GM12864 (cell line): ENCODE data around the gene CBX3.

Experiments
- DNase-seq: peaks from one replicate; pipeline ENCODE4 v3.0.0-alpha.2; 2011; ENCODE audit warnings: low read depth
- H3K4me3 ChIP-seq: 2 replicates; pipeline ENCODE4 v1.5.1; 2011; ENCODE audit warnings: mild to moderate bottlenecking, low read depth, low read length, control low read depth
- TF ChIP-seq, protein P1 (sequence below): IDR thresholded peaks from 2 replicates; pipeline ENCODE4 v1.5.1; 2011; ENCODE audit warnings: low read depth, mild to moderate bottlenecking, moderate library complexity, low read length, control low read depth, inconsistent platforms; ENCODE audit errors: missing control alignments

Gene CBX3

GRCh38 chr7:26178272-26178960 lies 23.1 kb upstream of the CBX3 start:
- TF ChIP-seq, protein P1, sequence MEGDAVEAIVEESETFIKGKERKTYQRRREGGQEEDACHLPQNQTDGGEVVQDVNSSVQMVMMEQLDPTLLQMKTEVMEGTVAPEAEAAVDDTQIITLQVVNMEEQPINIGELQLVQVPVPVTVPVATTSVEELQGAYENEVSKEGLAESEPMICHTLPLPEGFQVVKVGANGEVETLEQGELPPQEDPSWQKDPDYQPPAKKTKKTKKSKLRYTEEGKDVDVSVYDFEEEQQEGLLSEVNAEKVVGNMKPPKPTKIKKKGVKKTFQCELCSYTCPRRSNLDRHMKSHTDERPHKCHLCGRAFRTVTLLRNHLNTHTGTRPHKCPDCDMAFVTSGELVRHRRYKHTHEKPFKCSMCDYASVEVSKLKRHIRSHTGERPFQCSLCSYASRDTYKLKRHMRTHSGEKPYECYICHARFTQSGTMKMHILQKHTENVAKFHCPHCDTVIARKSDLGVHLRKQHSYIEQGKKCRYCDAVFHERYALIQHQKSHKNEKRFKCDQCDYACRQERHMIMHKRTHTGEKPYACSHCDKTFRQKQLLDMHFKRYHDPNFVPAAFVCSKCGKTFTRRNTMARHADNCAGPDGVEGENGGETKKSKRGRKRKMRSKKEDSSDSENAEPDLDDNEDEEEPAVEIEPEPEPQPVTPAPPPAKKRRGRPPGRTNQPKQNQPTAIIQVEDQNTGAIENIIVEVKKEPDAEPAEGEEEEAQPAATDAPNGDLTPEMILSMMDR: no peak
- no peak for DNase-seq
- no peak overlapping the region for H3K4me3 ChIP-seq

- TF ChIP-seq, protein P1: no peak
- no peak overlapping the region for H3K4me3 ChIP-seq
- no peak for DNase-seq
Observed at GRCh38 chr7:26179422-26179821, 22.1 kb upstream of the CBX3 start.

GRCh38 chr7:26179826-26180497 lies 21.6 kb upstream of the CBX3 start:
- TF ChIP-seq, protein P1: no peak
- no peak overlapping the region for H3K4me3 ChIP-seq
- DNase-seq: no peak

DNA sequence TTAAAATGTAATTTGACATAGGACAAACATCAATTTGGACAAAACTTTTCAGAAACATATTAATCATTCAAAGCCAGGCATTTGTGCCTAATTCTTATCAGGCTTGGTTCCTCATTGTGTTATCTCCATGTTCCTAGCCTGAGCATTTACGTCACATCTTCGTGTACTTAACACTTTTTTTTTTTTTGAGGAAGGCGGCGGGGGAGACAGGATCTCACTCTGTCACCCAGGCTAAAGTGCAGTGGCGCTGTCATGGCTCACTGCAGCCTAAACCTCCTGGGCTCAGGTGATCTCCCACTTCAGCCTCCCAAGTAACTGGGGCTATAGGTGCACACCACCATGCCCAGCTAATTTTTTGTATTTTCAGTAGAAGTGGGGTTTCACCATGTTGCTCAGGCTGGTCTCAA lies 20.8 kb upstream of the CBX3 start:
- DNase-seq: no peak
- TF ChIP-seq, protein P1: no peak
- H3K4me3 ChIP-seq: no peak overlapping the region

DNA sequence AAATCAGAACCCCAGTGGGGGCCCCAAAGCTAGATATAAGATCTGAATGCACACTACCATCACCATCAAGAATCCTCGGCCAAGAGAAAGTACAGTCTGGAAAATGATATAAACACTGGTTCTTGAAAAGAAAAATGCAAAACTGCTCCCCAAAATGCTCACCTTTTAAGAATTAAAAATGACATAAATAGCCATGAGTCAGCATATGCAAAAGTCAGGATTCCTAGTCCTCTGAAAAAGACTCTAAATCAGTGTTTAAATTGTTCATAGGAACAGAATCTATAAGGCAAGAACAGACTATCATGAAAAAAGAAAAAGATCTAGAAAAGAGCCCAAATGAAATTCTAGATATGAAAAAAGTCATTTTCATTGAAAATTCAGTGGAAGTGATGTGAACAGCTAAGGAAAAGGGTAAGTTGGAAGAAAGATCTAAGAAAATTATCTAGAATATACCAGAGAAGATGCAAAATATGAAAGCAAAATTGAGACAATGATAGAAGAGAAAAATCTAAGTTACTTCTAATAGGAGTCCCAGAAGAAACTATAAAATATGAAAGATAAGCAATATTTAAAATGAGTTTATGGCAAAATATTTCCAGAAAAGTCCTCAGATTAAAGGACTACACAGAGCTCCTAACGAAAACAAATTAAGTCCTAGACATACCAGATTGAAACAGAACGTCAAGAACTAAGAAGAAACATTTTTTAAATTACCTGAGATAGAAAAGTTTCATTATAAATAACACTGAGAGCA lies 19.9 kb upstream of the CBX3 start:
- no peak overlapping the region for H3K4me3 ChIP-seq
- DNase-seq: no peak
- TF ChIP-seq, protein P1: no peak

DNA sequence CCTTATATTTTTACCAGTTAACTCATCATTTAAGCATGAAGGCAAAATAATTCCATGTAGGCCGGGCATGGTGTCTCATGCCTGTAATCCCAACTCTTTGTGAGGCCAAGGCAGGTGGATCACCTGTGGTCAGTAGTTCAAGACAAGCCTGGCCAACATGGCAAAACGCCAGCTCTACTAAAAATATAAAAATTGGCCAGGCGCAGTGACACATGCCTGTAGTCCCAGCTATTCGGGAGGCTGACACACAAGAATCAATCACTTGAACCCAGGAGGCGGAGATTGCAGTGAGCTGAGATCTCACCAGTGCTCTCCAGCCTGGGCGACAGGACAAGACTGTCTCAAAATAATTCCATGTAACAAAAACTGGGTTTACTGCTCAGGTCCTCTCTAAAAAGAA lies 19.3 kb upstream of the CBX3 start:
- TF ChIP-seq, protein P1: no peak
- H3K4me3 ChIP-seq: no peak overlapping the region
- DNase-seq: no peak
